GM19468 (cell line): Measurements from ENCODE around the gene INTS15.
"Not testable (repeated sequence)": the region's sequence is repeated elsewhere in the genome, so short reads cannot be mapped to it uniquely, and the experiment has no call there.

Experiments
- ATAC-seq: cut with Tn5 transposase; IDR thresholded peaks from one replicate; pipeline ENCODE4 v1.9.1; 2021; ENCODE audit warnings: mild to moderate bottlenecking, moderate library complexity, moderate number of reproducible peaks; ENCODE audit not compliant: unreplicated experiment; ENCODE audit errors: extremely low read depth

The INTS15 gene

GRCh38 chr7:6576024-6576866 lies 13.6 kb upstream of the INTS15 start:
- ATAC-seq, result no peak

- ATAC-seq, result not testable (repeated sequence)
These were observed 12.9 kb upstream of the INTS15 start for GRCh38 chr7:6576867-6577368.

GRCh38 chr7:6577369-6578113 lies 12.3 kb upstream of the INTS15 start, which contains the start of gene ZDHHC4:
Gene ZDHHC4 (plus strand): TSS chr7:6577454. CDS start chr7:6580562, 3,108 bp downstream.
- peak; percentile 99 for ATAC-seq

- ATAC-seq, result no peak
These were observed 11.4 kb upstream of the INTS15 start for GRCh38 chr7:6578114-6579084.

- ATAC-seq, result no peak
These were observed 10.4 kb upstream of the INTS15 start for GRCh38 chr7:6579446-6579845.

- ATAC-seq, result not testable (repeated sequence)
These were observed 3.9 kb upstream of the INTS15 start for GRCh38 chr7:6585746-6586432.

GRCh38 chr7:6588566-6588965 lies 1.3 kb upstream of the INTS15 start:
- no peak for ATAC-seq

GRCh38 chr7:6589151-6589828 lies 531 bp upstream of the INTS15 start:
- no peak for ATAC-seq

- no peak for ATAC-seq
These were observed 857 bp downstream of the INTS15 start for GRCh38 chr7:6590645-6591110.

GRCh38 chr7:6600093-6600492 lies 10.3 kb downstream of the INTS15 start:
- ATAC-seq, result no peak

- no peak for ATAC-seq
These were observed 14.6 kb downstream of the INTS15 start for GRCh38 chr7:6604458-6604857.

GRCh38 chr7:6606866-6607583 lies 17.2 kb downstream of the INTS15 start:
- no peak for ATAC-seq

- ATAC-seq, result no peak
These were observed 17.8 kb downstream of the INTS15 start for GRCh38 chr7:6607651-6608051.

- ATAC-seq, result no peak
These were observed 18.3 kb downstream of the INTS15 start for GRCh38 chr7:6608081-6608480.

GRCh38 chr7:6608794-6609193 lies 19.0 kb downstream of the INTS15 start:
- ATAC-seq, result no peak

- no peak for ATAC-seq
These were observed 23.0 kb downstream of the INTS15 start for GRCh38 chr7:6612819-6613218.

- no peak for ATAC-seq
These were observed 23.9 kb downstream of the INTS15 start for GRCh38 chr7:6613706-6614105.
